Measurements from ENCODE around the gene GTF2I.

DNA sequence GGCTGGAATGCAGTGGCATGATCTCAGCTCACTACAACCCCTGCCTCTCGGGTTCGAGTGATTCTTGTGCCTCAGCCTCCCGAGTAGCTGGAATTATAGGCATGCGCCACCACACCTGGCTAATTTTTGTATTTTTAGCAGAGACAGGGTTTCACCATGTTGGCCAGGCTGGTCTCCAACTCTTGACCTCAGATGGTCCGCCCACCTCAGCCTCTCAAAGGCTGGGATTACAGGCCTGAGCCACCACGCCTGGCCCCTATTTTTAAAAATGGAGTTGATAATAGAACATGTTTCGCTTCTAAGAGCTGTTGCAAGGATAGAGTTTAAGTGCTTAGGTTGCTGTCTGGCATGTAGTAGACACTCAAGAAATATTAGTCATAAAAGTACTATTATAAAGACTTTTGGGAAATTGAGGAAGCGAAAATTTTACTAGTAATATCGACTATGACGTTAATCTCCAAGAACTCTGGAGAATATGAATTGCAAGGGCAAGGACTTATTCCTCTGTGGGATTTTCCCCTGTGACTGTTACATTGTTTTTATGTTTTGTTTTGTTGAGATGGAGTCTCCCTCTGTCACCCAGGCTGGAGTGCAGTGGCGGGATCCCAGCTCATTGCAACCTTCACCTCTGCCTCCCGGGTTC is 7.9 kb downstream of the GTF2I start:
- no peak for TF ChIP-seq POLR2A (IDR thresholded peaks at IDR 0.05)
- TF ChIP-seq CTCF (IDR thresholded peaks at IDR 0.05) = no peak

Data from lower leg skin (tissue), 3 donors.